SU-DHL-6 (cell line): ENCODE data around the gene OR13C2.

Source experiments
- H2AFZ ChIP-seq: fragments of 200-600 bp; sonication (generic); 2 replicates; pipeline ENCODE4 v1.6.1; 2014; ENCODE audit warnings: low read depth, mild to moderate bottlenecking, moderate library complexity, mixed read lengths, antibody characterized with exemption, low read length; ENCODE audit not compliant: severe bottlenecking
- H3F3A ChIP-seq: fragments of 200-600 bp; shearing (Covaris generic); 2 replicates; pipeline ENCODE4 v1.6.0; 2016; ENCODE audit warnings: antibody characterized with exemption, mild to moderate bottlenecking; ENCODE audit not compliant: insufficient read depth
- H3K27ac ChIP-seq: fragments of 200-600 bp; sonication (generic); 2 replicates; pipeline ENCODE4 v1.5.1; 2016; ENCODE audit warnings: low read depth, mild to moderate bottlenecking, low read length, moderate library complexity, mixed read lengths
- H3K27me3 ChIP-seq: fragments of 200-600 bp; sonication (generic), shearing (Covaris generic); 2 replicates; pipeline ENCODE4 v1.6.0; 2014; ENCODE audit warnings: mild to moderate bottlenecking, low read length
- H3K36me3 ChIP-seq: fragments of 200-600 bp; sonication (generic); 2 replicates; pipeline ENCODE4 v1.6.1; 2014; ENCODE audit warnings: mild to moderate bottlenecking, low read length, mixed read lengths
- H3K4me2 ChIP-seq: fragments of 300-600, 200-600 bp; shearing (Covaris generic), sonication (generic); 2 replicates; pipeline ENCODE4 v1.6.0; 2014; ENCODE audit warnings: low read length, low read depth, mild to moderate bottlenecking; ENCODE audit not compliant: poor library complexity, severe bottlenecking
- H3K4me3 ChIP-seq: fragments of 200-600 bp; sonication (generic); 2 replicates; pipeline ENCODE4 v1.5.1; 2014; ENCODE audit warnings: antibody characterized with exemption, low read length, mild to moderate bottlenecking, mixed read lengths; ENCODE audit not compliant: insufficient read depth, poor library complexity, severe bottlenecking
- H3K79me2 ChIP-seq: fragments of 200-600 bp; sonication (generic); 2 replicates; pipeline ENCODE4 v1.6.1; 2014; ENCODE audit warnings: mild to moderate bottlenecking, low read length, moderate library complexity; ENCODE audit not compliant: insufficient read depth
- H3K9ac ChIP-seq: fragments of 200-600 bp; sonication (generic); 2 replicates; pipeline ENCODE4 v1.7.0; 2014; ENCODE audit warnings: mild to moderate bottlenecking, low read length
- H3K9me2 ChIP-seq: fragments of 200-600 bp; sonication (generic); replicated peaks from 2 replicates; pipeline ENCODE4 v1.6.1; 2014; ENCODE audit warnings: low read length; ENCODE audit not compliant: insufficient read depth
- H3K9me3 ChIP-seq: fragments of 200-600 bp; sonication (generic); 2 replicates; pipeline ENCODE4 v1.6.1; 2014; ENCODE audit warnings: low read length, mixed read lengths; ENCODE audit not compliant: insufficient read depth
- H4K20me1 ChIP-seq: fragments of 200-600 bp; sonication (generic); 2 replicates; pipeline ENCODE4 v1.6.1; 2014; ENCODE audit warnings: low read depth, mild to moderate bottlenecking, antibody characterized with exemption, low read length, moderate library complexity, mixed read lengths
- EZH2phosphoT487 ChIP-seq: fragments of 200-600 bp; sonication (generic), shearing (Covaris generic); conservative IDR thresholded peaks from 2 replicates; pipeline ENCODE4 v1.6.1; 2018; ENCODE audit warnings: mild to moderate bottlenecking, antibody characterized with exemption, low read length, moderate library complexity, mixed read lengths
- TF ChIP-seq, protein P1 (sequence below): fragments of 200-600 bp; sonication (generic); IDR thresholded peaks from one replicate; pipeline ENCODE4 v1.5.1; 2017; ENCODE audit warnings: antibody characterized with exemption, mild to moderate bottlenecking, low read length, moderate library complexity; ENCODE audit not compliant: insufficient read depth, poor library complexity, severe bottlenecking

The OR13C2 gene

DNA sequence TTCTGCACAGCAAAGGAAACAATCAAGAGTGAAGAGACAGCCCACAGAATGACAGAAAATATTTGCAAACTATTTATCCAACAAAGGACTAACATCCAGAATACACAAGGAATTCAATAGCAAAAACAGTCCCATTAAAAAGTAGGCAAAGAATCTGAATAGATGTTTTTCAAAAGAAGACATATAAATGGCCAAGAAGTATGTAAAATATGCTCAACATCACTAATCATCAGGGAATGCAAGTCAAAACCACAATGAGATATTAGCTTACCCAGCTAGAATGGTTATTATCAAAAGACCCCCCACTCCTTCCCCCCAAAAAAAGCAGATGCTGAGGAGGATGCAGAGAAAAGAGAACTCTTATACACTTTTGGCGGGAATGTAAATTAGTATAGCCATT is 49.9 kb downstream of the OR13C2 start:
- Histone ChIP-seq H3K9me2 (no peaks in the 10 kb centered on the region), H2AFZ (no peak overlapping the region), H3F3A (no peaks in the 10 kb centered on the region), H3K79me2 (no peaks in the 10 kb centered on the region), H3K27me3 (no peaks in the 10 kb centered on the region), H3K9me3 (no peaks in the 10 kb centered on the region), H4K20me1 (no peaks in the 10 kb centered on the region), H3K27ac (no peak overlapping the region), H3K9ac (no peak overlapping the region), H3K4me3 (no peak overlapping the region), H3K36me3 (no peaks in the 10 kb centered on the region), H3K4me2 (no peak overlapping the region)
- TF ChIP-seq EZH2phosphoT487 = no peak
- TF ChIP-seq, protein P1, sequence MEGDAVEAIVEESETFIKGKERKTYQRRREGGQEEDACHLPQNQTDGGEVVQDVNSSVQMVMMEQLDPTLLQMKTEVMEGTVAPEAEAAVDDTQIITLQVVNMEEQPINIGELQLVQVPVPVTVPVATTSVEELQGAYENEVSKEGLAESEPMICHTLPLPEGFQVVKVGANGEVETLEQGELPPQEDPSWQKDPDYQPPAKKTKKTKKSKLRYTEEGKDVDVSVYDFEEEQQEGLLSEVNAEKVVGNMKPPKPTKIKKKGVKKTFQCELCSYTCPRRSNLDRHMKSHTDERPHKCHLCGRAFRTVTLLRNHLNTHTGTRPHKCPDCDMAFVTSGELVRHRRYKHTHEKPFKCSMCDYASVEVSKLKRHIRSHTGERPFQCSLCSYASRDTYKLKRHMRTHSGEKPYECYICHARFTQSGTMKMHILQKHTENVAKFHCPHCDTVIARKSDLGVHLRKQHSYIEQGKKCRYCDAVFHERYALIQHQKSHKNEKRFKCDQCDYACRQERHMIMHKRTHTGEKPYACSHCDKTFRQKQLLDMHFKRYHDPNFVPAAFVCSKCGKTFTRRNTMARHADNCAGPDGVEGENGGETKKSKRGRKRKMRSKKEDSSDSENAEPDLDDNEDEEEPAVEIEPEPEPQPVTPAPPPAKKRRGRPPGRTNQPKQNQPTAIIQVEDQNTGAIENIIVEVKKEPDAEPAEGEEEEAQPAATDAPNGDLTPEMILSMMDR = no peak
